Large intestine (tissue), 3 donors: ENCODE results near the gene ELP4. TPM values are rescaled to one million over a fixed set of nuclear protein-coding genes. Genes with fewer than 3 reads are reported as not detected.
"Not testable (repeated sequence)": the region's sequence is repeated elsewhere in the genome, so short reads cannot be mapped to it uniquely, and the experiment has no call there.

Source experiments
- DNase-seq, 2 donors: peaks; one replicate each; pipeline versions ENCODE4 v3.0.0 to v3.0.0-alpha.2; 2013
- H3K27ac ChIP-seq: one replicate; pipeline ENCODE4 v1.5.1; 2013; ENCODE audit warnings: low read length
- H3K27me3 ChIP-seq: 2 replicates; pipeline ENCODE4 v1.6.1; 2013; ENCODE audit warnings: low read length; ENCODE audit not compliant: control insufficient read depth, insufficient read depth
- H3K36me3 ChIP-seq: 2 replicates; pipeline ENCODE4 v1.6.1; 2013; ENCODE audit warnings: low read length; ENCODE audit not compliant: control insufficient read depth, insufficient read depth
- H3K4me1 ChIP-seq: one replicate; pipeline ENCODE4 v1.6.1; 2013; ENCODE audit warnings: low read length; ENCODE audit not compliant: control insufficient read depth, insufficient read depth
- H3K4me3 ChIP-seq: one replicate; pipeline ENCODE4 v1.5.1; 2013; ENCODE audit warnings: low read length
- H3K9me3 ChIP-seq: one replicate; pipeline ENCODE4 v1.6.1; 2013; ENCODE audit warnings: mild to moderate bottlenecking, low read depth, low read length, moderate library complexity; ENCODE audit not compliant: control insufficient read depth
- WGBS: methylation state at CpG from one replicate; pipeline ENCODE4 v1.1.5; 2013; ENCODE audit warnings: low lambda C conversion rate; ENCODE audit not compliant: insufficient coverage; 5-methylcytosine and 5-hydroxymethylcytosine counted together
- polyA plus RNA-seq: library from polyadenylated mRNA; unstranded; fragments of 120-200 nt; gene quantifications from one replicate; pipeline ENCODE4 v1.2.1, GENCODE V29; 2013

Gene ELP4
- polyA plus RNA-seq, 1 donor, result 14.4 TPM

GRCh38 chr11:31492320-31492913 lies 17.1 kb upstream of the ELP4 start:
- no peaks in the 10 kb centered on the region for H3K27me3 ChIP-seq
- peaks cover 4% of the 10 kb centered on the region for H3K36me3 ChIP-seq
- H3K4me1 ChIP-seq, result no peaks in the 10 kb centered on the region
- DNase-seq, result no peak
- H3K4me3 ChIP-seq, result no peak overlapping the region
- WGBS, result no CpG with 5 or more reads among the region's 2 CpGs
- H3K9me3 ChIP-seq, result no peaks in the 10 kb centered on the region
- H3K27ac ChIP-seq, result no peak overlapping the region

DNA sequence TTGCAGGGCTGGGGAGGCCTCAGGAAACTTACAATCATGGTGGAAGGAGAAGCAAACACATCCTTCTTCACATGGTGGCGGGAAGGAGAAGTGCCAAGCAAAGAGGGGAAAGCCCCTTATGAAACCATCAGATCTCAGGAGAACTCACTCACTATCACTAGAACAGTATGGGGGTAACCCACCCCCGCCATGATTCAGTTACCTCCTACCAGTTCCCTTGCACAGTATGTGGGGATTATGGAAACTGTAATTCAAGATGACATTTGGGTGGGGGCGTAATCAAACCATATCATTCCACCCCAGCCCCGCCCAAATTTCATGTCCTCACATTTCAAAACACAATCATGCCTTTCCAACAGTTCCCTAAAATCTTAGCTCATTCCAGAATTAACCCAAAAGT lies 16.3 kb upstream of the ELP4 start:
- Histone ChIP-seq H3K4me1 (no peaks in the 10 kb centered on the region), H3K27me3 (no peaks in the 10 kb centered on the region), H3K9me3 (no peaks in the 10 kb centered on the region), H3K4me3 (no peak overlapping the region), H3K36me3 (peaks cover 4% of the 10 kb centered on the region), H3K27ac (no peak overlapping the region)
- WGBS, result no CpG with 5 or more reads among the region's 4 CpGs
- DNase-seq, result no peak

GRCh38 chr11:31493762-31494161 lies 15.8 kb upstream of the ELP4 start:
- not testable (repeated sequence) for H3K4me1 ChIP-seq, DNase-seq, H3K27ac ChIP-seq, H3K9me3 ChIP-seq, H3K27me3 ChIP-seq, H3K36me3 ChIP-seq, H3K4me3 ChIP-seq
- no CpG with 5 or more reads among the region's 4 CpGs for WGBS

DNA sequence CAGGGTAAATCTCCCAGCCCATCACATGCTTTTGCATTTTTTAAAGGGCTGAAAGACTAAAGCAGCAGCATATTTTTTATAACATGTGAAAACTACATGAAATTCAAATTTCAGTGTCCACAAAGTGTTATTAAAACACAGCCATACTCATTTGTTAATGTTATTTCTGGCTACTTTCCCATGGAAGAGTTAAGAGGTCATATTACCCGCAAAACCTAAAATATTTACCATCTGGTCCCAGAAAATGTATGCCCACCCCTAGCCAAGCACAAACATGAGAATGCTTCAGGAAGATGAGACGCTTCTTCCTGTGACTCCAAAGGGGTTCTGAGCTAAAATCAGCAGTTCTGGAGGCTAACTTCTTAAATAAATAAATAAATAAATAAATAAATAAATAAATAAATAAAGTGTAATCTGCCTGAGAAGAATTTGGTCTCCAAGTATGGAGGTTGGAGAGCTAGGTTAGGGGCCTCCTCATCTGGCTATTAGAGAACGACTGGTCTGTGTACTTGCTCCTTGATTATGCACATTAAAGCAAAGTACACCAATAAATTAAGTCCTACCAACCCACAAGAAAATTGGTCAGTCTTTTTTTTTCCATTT lies 9.9 kb upstream of the ELP4 start:
- peaks cover 4% of the 10 kb centered on the region for H3K36me3 ChIP-seq
- no peak overlapping the region for H3K4me3 ChIP-seq
- H3K9me3 ChIP-seq, result no peaks in the 10 kb centered on the region
- H3K27me3 ChIP-seq, result no peaks in the 10 kb centered on the region
- H3K27ac ChIP-seq, result no peak overlapping the region
- no peaks in the 10 kb centered on the region for H3K4me1 ChIP-seq
- WGBS, result 100% methylated on average over 1 of the region's 3 CpGs
- DNase-seq, result no peak

DNA sequence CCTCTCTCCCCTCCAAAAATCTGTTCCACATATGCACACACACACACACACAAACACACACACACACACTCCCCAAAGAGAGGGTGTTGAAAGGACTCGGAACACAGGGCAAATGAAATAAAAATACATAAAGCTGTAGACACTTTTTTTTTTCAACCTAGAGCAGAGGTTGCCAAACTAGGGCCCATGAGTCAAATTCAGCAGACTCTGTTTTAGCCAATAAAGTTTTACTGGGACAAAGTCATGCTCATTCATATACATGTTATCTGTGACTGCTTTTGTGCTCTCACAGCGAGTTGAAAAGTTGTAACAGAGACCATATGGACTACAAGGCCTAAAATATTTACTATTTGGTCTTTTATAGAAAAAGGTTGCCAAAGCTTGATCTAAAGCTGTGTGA lies 9.0 kb upstream of the ELP4 start:
- Histone ChIP-seq H3K4me3 (no peak overlapping the region), H3K36me3 (peaks cover 6% of the 10 kb centered on the region), H3K9me3 (no peaks in the 10 kb centered on the region), H3K4me1 (no peaks in the 10 kb centered on the region), H3K27ac (no peak overlapping the region), H3K27me3 (no peaks in the 10 kb centered on the region)
- no peak for DNase-seq
- WGBS, result no CpG with 5 or more reads among the region's 2 CpGs

- H3K9me3 ChIP-seq, result no peaks in the 10 kb centered on the region
- no CpG with 5 or more reads among the region's 8 CpGs for WGBS
- peak overlapping the region; percentile 49 for H3K27ac ChIP-seq
- no peaks in the 10 kb centered on the region for H3K27me3 ChIP-seq
- H3K4me3 ChIP-seq, result peak overlapping the region; percentile 90
- no peak for DNase-seq
- H3K36me3 ChIP-seq, result peaks cover 3% of the 10 kb centered on the region
- peaks cover 4% of the 10 kb centered on the region for H3K4me1 ChIP-seq
Measured at GRCh38 chr11:31509051-31509428, 527 bp upstream of the ELP4 start.

- no peak for DNase-seq
- Histone ChIP-seq H3K27me3 (no peaks in the 10 kb centered on the region), H3K9me3 (no peaks in the 10 kb centered on the region), H3K27ac (no peak overlapping the region), H3K36me3 (no peaks in the 10 kb centered on the region), H3K4me1 (peaks cover 4% of the 10 kb centered on the region), H3K4me3 (no peak overlapping the region)
- WGBS, result 93% methylated on average over 2 of the region's 6 CpGs
Measured at GRCh38 chr11:31512117-31512516, 2.5 kb downstream of the ELP4 start.

DNA sequence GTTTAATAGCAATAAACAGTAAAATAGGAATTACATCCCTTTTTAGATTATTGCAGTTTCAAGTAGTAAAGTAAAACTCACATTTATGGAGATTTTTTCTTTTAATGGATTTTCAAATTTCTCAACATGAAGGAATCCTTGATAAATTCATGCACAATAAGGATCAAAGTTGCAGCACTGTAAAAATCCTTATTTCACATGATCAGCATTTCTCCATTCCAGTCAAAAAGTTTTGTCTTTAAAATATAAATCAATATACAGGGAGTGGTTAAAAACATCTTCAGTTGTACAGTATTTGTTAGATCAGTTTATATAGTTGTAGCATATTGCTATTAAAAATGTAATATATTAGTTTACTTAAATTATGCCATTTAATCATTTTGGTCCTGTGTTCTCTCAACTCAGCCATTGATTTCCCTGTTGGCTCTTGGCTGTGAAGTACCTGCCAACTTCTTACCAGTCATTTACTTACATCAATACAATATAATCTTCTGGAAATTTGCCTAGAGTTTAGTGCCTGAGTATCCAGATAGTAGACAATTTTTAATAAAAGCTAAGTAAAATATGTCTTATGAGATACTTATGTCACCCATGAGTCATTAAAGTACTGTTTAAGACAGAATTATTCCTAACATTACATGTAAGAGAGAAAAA lies 12.1 kb downstream of the ELP4 start:
- no peak overlapping the region for H3K4me3 ChIP-seq
- H3K36me3 ChIP-seq, result no peaks in the 10 kb centered on the region
- H3K27me3 ChIP-seq, result no peaks in the 10 kb centered on the region
- no peaks in the 10 kb centered on the region for H3K4me1 ChIP-seq
- H3K9me3 ChIP-seq, result no peaks in the 10 kb centered on the region
- no peak overlapping the region for H3K27ac ChIP-seq
- no peak for DNase-seq

GRCh38 chr11:31529189-31529588 lies 19.6 kb downstream of the ELP4 start:
- Histone ChIP-seq H3K27ac (no peak overlapping the region), H3K4me1 (no peaks in the 10 kb centered on the region), H3K4me3 (no peak overlapping the region), H3K27me3 (no peaks in the 10 kb centered on the region), H3K36me3 (no peaks in the 10 kb centered on the region), H3K9me3 (peaks cover 3% of the 10 kb centered on the region)
- no CpG with 5 or more reads among the region's 2 CpGs for WGBS
- DNase-seq, result no peak

DNA sequence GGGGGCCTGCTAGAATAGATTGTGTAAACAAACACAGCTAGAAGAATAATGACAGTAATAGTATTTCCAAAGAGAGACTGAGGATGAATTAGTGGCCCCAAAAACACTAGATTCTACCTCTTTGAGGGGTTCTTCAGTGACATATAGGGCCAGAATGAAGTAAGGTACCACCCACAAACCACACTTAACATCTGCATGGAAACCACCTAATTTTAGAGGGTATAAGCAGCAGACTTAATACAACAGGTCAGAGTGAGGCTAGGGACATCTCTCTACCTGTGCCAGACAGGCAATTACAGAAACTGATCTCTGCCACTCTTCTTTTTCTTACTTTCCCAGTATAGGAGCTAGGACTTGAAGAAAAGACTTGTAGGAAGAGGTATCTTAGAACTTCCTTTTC lies 20.1 kb downstream of the ELP4 start:
- no peaks in the 10 kb centered on the region for H3K36me3 ChIP-seq
- no peaks in the 10 kb centered on the region for H3K4me1 ChIP-seq
- H3K4me3 ChIP-seq, result no peak overlapping the region
- H3K27ac ChIP-seq, result no peak overlapping the region
- DNase-seq, result no peak
- H3K9me3 ChIP-seq, result peaks cover 3% of the 10 kb centered on the region
- H3K27me3 ChIP-seq, result no peaks in the 10 kb centered on the region

DNA sequence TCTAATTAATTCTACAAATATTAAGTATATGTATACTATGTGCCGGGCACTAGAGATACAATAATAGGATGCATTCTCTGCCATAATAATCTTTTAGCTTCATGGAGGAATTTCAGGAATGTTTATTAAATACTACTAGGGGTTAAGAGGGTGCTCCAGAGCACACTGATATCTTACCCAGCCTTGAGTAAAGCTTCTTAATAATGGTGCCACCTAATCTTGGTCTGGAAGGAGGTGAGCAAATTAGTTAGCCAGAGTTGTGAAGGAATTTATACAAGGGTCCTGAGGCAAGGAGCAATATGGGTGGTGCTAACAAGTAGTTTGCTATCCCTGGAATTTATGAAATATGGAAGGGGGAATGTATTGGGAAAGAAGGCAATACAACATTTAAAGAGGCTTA lies 21.7 kb downstream of the ELP4 start:
- WGBS, result no CpG with 5 or more reads among the region's 1 CpG

More for the DNA sequence above, 21.7 kb downstream of the ELP4 start:
- H3K4me3 ChIP-seq, result no peak overlapping the region
- H3K9me3 ChIP-seq, result peaks cover 3% of the 10 kb centered on the region
- H3K4me1 ChIP-seq, result no peaks in the 10 kb centered on the region
- no peaks in the 10 kb centered on the region for H3K36me3 ChIP-seq
- no peaks in the 10 kb centered on the region for H3K27me3 ChIP-seq
- H3K27ac ChIP-seq, result no peak overlapping the region
- DNase-seq, result no peak
